AG10803 (cell line): ENCODE data around the gene XKR7.

ENCODE experiments used
- DNase-seq: peaks from one replicate; pipeline ENCODE4 v3.0.0; 2010; ENCODE audit warnings: low read depth
- H3K4me3 ChIP-seq: 2 replicates; pipeline ENCODE4 v1.5.1; 2011; ENCODE audit warnings: mild to moderate bottlenecking, low read length, control low read depth
- CTCF ChIP-seq: conservative IDR thresholded peaks from 2 replicates; pipeline ENCODE4 v1.5.1; 2011; ENCODE audit warnings: mild to moderate bottlenecking, low read length, control low read depth, inconsistent platforms

XKR7 gene

DNA sequence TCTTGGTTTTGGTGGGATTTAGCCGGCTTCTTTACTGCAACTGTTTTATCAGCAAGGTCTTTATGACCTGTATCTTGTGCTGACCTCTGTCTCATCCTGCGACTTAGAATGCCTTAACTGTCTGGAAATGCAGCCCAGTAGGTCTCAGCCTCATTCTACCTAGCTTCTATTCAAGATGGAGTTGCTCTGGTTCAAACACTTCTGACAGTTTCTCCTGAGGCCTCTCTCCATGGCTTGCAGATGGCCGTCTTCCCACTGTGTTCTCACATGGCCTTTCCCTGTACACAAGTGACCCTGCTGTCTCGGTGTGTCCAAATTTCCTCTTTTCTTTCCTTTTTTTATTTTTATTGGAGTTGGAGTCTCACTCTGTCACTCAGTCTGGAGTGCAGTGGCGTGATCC lies 38.1 kb downstream of the XKR7 start:
- no peak for DNase-seq
- TF ChIP-seq CTCF, result no peak
- H3K4me3 ChIP-seq, result no peak overlapping the region

DNA sequence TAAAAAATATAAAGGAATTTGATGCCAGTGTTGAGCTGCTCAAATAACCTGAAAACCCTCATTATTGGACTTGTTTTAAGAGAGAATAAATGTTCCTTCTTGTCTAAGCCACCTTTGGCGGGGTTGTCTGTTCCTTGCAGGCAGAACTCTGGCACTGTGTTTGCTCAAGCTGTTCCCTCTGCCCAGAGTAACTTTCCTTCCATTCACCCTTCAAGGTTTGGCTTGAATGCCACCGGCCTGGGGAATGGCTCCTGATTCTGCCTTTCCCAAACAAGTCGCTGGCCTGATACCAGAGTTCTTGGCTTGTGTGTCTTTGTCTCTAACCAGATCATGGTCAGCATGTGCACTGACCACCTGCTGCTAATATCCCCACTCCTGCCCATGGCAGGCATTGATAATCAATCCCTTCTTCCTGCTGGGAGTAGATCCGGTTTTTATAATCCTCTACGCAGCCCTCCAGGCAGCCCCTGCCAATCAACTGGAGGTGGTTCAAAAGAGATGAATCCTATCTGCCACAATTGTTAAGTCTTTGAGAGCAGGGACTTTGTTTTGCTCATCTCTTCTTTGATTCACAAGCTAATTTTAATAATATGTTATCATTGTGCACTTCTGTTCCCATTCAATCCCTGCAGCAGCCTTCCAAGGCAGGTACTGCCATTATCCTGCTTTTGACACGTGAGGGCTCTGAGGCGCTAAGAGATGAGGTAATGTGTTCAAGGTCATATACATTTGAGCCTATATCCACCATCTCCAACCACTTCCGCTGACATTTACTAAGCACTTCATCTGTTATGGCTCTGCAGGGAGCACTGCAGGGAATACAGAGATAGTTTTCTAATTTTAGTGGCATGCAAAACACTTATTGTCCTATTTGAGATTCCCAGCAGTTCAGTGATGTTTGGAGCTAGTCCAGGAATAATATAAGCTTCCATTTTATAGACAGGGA lies 39.2 kb downstream of the XKR7 start:
- TF ChIP-seq CTCF, result no peak
- no peak overlapping the region for H3K4me3 ChIP-seq
- DNase-seq, result no peak

- no peak for TF ChIP-seq CTCF
- H3K4me3 ChIP-seq, result no peak overlapping the region
- DNase-seq, result no peak
Observed at GRCh38 chr20:32007787-32008616, 40.1 kb downstream of the XKR7 start.

DNA sequence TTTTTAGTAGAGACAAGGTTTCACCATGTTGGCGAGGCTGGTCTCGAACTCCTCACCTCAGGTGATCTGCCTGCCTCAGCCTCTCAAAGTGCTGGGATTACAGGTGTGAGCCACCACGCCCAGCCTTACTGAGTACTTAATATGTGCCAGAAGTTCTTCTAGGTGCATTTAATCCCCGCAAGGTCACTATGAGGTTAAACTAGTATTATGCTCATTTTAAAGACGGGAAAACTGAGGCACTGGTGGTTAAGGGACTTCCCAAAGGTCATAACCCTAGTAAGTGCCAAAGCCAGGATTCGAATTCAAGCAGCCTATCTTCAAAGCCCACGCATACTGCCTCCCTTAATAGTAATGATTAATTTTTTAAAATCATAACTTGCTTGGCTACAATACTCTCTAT lies 41.6 kb downstream of the XKR7 start:
- no peak for DNase-seq
- no peak for TF ChIP-seq CTCF
- no peak overlapping the region for H3K4me3 ChIP-seq

DNA sequence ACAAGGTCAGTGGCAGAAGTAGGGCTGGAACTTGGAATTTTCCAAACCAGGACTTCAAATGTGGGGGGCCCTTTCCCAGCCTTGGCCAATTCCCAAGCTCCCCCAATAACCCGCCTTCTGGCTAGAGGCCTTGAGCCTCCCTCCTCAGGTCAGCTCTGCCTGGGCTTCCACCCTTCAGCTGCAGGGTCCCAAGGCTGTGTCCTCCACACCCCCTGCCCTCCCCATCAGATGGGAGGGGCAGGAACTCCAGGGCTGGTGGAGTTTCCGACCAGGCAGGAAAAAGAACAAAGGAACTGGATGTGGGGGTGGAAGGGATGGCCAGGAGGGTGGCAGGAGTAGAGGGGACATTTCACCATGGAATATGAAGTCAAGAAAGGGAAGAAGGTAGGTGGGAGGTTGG lies 42.1 kb downstream of the XKR7 start, which contains the start of gene CCM2L:
TSS of gene CCM2L (plus strand) at position 338 of the 400 bp plus-strand sequence. CDS start at position 355, 17 bp downstream.
- DNase-seq, result no peak
- TF ChIP-seq CTCF, result no peak

DNA sequence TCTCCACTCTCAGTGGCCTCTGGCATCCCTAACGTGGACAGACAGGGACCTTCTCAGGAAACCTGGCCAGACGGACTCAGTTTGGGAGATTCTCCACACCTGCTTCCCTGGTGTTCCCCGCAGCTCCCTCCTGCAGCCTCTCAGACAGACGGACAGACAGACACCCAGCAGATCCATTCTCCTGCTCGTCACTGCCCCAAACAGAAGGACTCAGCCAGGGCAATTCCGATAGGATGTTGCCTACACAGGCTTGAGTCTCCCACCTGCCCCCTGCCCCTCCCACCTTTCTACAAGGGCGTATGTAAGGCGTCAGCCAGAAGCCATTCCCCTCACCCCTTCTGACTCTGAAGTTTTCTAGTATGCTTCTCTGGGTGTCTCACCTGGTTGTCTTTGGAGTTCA lies 42.7 kb downstream of the XKR7 start:
- DNase-seq, result no peak
- no peak overlapping the region for H3K4me3 ChIP-seq
- TF ChIP-seq CTCF, result no peak

More for the DNA sequence above, 42.1 kb downstream of the XKR7 start, which contains the start of gene CCM2L:
- no peak within 1 kb of the TSS for H3K4me3 ChIP-seq
